NCI-H82 treated with DMSO at 0.1 percent for 48 hours (cell line): ENCODE data around the gene WASHC4.

Experiments
- DNase-seq: peaks from one replicate; lab custom pipeline; 2025; ENCODE audit not compliant: unreplicated experiment; lab: John Stamatoyannopoulos, UW

WASHC4 gene, protein sequence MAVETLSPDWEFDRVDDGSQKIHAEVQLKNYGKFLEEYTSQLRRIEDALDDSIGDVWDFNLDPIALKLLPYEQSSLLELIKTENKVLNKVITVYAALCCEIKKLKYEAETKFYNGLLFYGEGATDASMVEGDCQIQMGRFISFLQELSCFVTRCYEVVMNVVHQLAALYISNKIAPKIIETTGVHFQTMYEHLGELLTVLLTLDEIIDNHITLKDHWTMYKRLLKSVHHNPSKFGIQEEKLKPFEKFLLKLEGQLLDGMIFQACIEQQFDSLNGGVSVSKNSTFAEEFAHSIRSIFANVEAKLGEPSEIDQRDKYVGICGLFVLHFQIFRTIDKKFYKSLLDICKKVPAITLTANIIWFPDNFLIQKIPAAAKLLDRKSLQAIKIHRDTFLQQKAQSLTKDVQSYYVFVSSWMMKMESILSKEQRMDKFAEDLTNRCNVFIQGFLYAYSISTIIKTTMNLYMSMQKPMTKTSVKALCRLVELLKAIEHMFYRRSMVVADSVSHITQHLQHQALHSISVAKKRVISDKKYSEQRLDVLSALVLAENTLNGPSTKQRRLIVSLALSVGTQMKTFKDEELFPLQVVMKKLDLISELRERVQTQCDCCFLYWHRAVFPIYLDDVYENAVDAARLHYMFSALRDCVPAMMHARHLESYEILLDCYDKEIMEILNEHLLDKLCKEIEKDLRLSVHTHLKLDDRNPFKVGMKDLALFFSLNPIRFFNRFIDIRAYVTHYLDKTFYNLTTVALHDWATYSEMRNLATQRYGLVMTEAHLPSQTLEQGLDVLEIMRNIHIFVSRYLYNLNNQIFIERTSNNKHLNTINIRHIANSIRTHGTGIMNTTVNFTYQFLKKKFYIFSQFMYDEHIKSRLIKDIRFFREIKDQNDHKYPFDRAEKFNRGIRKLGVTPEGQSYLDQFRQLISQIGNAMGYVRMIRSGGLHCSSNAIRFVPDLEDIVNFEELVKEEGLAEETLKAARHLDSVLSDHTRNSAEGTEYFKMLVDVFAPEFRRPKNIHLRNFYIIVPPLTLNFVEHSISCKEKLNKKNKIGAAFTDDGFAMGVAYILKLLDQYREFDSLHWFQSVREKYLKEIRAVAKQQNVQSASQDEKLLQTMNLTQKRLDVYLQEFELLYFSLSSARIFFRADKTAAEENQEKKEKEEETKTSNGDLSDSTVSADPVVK

DNA sequence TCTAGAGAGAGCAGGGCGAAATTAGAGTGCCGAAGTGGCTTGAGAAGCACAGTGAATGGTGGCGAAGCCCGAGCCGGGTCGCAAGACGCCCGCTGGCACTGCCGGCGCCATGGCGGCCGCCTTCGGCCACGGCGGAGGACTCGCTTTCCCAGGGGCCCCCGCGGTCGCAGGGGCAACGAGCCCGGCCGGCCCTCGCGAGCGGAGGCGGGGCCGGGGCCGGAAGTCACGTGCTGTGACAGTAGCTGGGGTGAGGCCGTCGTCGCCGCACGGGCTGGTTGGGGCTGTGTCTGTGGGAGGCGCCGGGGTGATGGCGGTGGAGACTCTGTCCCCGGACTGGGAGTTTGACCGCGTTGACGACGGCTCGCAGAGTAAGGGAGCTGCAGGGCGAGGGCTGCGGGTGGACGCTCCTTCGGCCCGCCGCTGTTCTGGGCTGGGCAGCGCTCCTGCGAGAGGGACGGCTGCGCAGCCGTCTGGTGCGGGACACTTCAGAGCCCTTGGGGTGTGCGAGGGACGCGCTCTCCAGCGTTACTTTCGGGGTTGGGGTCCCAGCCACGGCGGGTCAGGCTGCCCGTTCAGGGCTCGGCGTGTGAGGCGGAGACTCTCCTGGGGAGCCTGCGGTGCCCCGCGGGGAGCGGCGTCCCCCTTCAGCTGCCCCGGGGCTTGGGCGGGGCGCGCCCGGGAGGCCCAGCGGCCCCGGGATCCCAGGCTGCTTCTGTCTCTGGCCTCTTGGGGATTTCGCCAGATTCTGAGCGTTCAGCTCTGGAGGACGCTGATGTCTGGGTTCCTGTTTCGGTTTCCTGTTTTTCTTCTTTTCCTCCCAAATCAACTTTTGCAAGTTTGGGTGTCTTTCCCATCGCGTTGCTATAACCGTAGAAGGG, at the start of gene WASHC4:
Gene WASHC4, plus strand, starts transcription at position 238 of the 878 bp plus-strand sequence. Its CDS starts 70 bp downstream, at position 308.
- peak; percentile 65 for DNase-seq

DNA sequence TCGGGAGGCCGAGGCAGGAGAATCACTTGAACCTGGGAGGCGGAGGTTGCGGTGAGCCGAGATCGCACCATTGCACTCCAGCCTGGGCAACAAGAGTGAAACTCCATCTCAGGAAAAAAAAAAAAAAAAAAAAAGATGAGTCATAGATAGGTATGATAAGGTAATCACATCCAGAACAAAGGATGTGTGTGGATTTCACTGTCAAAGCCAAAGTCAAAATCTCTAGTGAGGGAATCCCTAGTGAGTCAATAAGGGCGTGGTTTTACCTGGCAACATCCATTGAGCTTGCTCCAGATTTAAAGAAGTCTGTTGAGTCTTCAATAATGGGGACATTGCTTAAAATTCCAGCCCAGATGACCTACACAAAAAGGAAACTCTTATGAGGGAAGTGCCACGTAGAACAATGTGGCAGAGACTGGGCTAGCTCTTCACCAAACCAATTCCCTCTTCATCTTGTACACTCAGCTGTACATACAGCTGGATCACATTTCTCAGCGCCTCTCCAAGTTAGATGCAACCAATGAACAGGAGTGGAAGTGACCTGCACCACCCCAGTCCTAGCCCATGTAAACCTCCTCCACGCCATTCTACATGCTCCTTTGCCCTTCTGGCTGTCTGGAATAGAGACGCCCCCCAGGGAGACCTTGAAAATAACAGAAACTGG, 46.7 kb upstream of the WASHC4 start:
- DNase-seq: no peak

DNA sequence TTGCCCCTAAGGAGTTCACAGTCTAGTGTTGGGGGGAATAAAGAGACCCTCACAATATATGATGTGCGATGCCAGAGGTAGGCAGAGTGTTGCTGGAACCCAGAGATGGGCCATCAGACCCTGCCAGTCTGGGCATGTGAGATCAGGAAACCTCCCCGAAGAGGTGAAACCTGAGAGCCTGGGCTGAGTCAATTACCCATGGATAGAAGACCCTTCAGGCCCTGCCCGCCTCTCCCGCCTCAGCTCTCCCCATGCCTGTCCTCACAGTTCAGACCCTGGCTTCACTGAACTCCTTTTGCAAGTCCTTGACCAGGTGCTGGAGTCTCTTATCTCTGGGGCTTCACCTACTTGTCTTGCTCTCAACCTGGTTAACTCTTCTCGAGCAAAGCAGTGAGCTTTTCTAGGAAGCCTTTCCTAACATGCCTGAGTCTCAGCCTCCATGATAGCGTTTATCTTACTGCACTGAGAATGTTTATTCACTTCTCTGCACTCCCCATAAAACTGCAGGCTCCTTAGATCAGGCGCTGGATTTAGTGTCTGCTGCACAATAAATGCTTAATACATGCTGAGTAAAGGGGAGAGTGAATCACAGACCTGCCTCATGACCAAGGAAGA, 42.9 kb upstream of the WASHC4 start:
- no peak for DNase-seq

DNA sequence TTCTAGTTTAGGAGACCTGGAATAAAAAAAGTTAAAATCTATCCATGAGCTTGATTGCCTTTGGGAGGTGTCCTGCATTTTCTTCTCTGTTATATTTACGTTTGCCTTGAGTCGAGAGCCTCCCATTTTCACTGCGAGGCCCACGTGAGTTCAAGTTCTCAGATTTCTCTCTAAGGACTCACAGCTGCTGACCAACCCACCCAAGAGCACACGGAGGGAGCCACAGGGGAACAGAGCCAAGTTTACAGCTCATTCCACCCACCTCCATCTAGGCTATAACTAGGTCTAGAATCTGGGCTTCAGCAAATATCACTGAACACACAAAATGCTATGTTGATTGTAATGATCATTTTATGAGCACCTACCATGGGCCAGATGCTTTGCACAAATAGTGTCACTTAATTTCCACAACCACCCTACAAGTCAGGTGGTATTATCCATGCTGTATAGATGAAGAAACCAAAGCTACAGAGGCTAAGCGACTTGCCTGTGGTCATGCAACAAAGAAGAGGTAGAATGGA, 40.0 kb upstream of the WASHC4 start:
- no peak for DNase-seq

GRCh38 chr12:105069936-105070702, 37.4 kb upstream of the WASHC4 start:
- DNase-seq: no peak

DNA sequence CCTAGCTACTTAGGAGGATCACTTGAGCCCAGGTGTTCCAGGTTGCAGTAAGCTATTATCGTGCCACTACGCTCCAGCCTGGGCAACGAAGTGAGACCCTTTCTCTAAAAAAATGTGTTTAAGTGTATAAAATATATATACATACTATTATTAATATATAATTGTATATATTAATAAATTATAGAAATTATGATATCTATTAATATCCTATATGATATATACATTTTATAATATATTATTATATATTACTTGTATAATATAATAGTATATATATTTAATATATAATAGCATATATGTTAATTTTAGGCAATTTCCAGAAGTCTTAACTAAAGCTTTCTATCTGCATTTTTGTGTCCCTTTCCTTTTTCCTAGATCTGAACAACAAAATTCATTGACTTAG, 35.5 kb upstream of the WASHC4 start:
- DNase-seq: no peak

DNA sequence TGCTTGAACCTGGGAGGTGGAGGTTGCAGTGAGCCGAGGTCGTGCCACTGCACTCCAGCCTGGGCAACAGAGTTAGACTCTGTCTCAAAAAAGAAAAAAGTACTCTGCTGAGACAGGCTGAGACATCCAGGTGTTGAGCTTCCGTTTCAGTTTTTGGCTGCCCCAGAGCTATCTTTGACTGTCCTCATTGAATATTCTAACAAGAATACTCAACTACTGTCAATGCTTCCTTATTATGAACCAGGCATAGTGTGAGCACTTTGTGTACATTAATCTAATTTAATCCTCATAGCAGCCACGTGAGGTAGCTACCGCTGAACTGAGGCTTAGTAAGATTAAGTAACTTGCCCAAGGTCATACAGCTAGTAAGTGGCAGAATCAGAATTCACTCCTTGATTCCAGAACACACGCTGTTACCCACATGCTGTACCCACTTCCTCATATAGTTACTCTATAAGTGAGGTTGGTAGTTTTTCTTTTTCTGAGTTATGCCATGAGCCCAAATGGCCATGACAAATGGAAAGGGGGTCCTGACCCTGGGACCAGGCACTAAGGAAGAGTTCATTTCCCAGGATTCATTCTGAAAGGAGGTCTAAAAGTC, 34.5 kb upstream of the WASHC4 start:
- DNase-seq: no peak

- DNase-seq: no peak
Measured at GRCh38 chr12:105076098-105076497, 31.4 kb upstream of the WASHC4 start.

DNA sequence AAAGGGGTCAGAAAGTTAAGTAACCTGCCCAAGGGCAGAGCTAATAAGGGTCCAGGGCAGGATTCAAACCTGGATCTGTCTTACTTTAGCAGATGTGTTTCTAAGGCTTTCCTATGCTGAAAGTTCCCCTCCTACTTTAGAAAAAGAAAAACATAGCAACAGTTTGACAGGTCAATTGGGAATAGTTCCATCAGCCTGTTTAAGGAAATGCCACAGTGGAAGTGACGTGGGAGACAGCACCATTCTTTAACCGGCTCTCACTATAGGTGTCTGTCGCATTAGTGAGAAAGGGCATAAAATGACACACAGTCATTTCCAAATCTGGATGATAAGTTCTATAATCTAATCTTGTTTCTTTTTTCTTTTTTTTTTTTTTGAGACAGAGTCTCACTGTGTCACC, 30.6 kb upstream of the WASHC4 start:
- DNase-seq: no peak

- no peak for DNase-seq
Measured at GRCh38 chr12:105077435-105077834, 30.1 kb upstream of the WASHC4 start.

GRCh38 chr12:105078712-105079570, 28.6 kb upstream of the WASHC4 start:
- no peak for DNase-seq

GRCh38 chr12:105083031-105083430, 24.5 kb upstream of the WASHC4 start:
- DNase-seq: no peak

DNA sequence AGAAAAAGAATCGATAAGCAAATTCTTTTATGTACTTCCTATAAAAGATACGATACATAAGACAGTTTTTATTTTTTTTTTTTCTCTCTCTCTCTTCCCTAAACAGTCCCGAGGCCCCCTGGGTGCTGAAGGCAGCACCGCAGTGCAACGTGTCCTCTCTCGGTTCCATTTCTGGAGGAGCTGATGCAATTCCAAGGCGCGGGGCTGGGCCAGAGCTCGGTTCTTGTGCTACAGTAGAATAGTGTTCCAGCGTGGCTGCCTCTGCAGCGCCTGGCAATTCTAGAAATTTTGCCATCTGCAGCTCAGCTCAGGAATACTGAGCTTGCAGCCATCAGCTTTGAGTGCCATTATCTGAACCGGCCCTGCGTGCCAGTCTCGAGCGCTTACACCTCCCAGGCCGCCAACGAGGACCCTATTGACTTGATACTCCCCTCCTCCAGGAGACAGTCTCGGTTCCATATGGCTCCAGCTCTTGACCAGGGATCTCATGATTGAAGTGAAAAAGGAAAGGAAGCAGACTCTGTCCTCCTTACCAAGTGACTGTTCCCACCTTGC, 23.9 kb upstream of the WASHC4 start:
- DNase-seq: no peak

GRCh38 chr12:105084251-105085250, 23.0 kb upstream of the WASHC4 start, which contains the start of gene ALDH1L2:
Gene ALDH1L2 (minus strand): TSS chr12:105084458. CDS start chr12:105084436, 22 bp downstream.
- no peak for DNase-seq

DNA sequence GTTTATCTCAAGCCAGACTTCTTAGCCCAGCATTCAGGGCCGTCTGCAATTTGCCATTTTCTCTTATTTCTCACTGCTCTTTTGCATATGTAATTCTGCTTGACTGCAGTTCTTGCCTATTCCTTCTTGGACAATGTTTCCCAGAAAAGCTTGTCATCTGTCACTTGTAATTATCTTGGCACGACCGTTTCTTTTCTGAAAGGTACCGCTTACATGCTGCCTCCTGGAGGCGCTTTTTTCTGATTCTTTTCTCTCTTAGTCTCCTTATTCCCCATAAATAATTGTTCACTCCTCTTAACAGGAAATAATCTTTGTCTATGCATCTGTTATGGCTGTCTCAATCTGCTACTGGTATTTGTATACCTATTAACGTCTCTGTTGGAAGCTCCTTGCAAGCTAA, 22.0 kb upstream of the WASHC4 start:
- no peak for DNase-seq

DNA sequence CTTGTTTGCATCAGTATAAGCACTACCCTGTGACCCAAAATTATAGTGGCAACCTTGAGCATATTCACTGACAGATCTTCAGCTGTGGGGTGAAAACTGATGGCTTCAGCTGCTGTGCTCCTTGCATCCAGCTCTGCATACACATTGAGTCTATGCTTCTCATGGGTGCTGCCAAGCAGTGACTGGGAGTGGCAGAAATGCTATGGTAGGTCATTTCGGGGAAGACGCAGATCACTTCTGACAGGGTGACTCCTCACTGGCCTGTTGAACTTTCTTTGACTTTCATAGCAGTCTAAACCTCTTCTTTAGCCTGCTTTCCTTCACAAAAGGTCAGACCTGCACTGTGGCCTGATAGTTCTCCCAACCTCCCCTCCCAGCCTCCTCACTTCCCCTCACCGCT, 17.7 kb upstream of the WASHC4 start:
- DNase-seq: no peak
